ENCODE data around the gene FAM98C. TPM values are rescaled to one million over a fixed set of nuclear protein-coding genes. Genes with fewer than 3 reads are reported as not detected.
"Not testable (repeated sequence)": the region's sequence is repeated elsewhere in the genome, so short reads cannot be mapped to it uniquely, and the experiment has no call there.

Gene FAM98C
- total RNA-seq, 2 experiments from 2014 or later, result 22.4 to 24.1 TPM

DNA sequence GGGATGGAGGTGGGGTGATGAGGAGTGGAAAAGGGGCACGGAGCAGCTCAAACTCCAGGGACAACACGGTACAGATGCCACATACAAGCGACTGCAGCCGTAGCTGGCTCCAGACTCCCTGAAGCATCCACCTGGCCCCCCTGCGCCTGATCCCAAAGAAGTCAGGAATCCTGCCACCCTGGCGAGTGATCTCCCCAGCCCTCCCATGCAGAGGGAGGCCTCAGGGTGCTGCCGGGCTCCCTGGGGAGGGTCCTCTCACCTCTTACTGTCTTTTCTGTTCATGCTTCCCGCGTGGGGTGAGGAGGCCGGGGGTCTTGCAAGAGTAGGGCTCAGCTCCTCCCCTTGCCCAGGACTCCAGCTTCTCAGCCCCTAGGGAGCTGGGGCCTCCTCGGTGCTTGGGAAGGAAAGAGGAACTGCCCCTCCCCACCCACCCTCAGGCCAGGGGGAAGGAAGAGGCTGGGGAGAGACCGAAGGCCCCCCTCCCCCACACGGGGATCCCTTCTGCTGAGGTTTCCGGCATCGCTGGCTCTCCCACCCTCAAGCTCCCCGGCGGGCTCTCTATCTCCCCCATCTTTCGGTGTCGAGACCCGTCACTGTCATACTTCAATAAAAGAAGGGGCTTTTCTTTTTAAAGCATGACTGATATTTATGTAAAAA, 23.0 kb downstream of the FAM98C start, which contains the start of gene RASGRP4:
TSS of gene RASGRP4 (minus strand) at position 410 of the 657 bp plus-strand sequence. CDS start at position 282, 128 bp downstream.
- CTCF ChIA-PET, result interaction anchor here (3.5 kb wide), 1 partner anchor 23 kb away, joined by 15 read pairs; the partner anchor contains the start of gene FAM98C
- H3K27me3 Mint-ChIP-seq, result peaks cover 6% of the 10 kb centered on the region
- H3K27ac Mint-ChIP-seq, result peak within 1 kb of the TSS; percentile 42
- peak within 1 kb of the TSS; percentile 10 for H3K4me3 Mint-ChIP-seq
- H3K36me3 Mint-ChIP-seq, result no peaks in the 10 kb centered on the region
- DNase-seq, result peak; percentile 58
- no peaks in the 10 kb centered on the region for H3K9me3 Mint-ChIP-seq (ENCODE audit: low read depth)
- H3K4me1 Mint-ChIP-seq, result peaks cover 24% of the 10 kb centered on the region
- peak; percentile 50 for ATAC-seq

GRCh38 chr19:38427035-38427677, 24.3 kb downstream of the FAM98C start:
- not testable (repeated sequence) for H3K4me3 Mint-ChIP-seq; H3K9me3 Mint-ChIP-seq (ENCODE audit: low read depth); H3K36me3 Mint-ChIP-seq; H3K27me3 Mint-ChIP-seq
- H3K4me1 Mint-ChIP-seq, result peaks cover 24% of the 10 kb centered on the region
- CTCF ChIA-PET, result interaction anchor here (3.5 kb wide), 1 partner anchor 24 kb away, joined by 15 read pairs; the partner anchor contains the start of gene FAM98C
- DNase-seq, result peak; percentile 57
- H3K27ac Mint-ChIP-seq, result peak overlapping the region; percentile 49
- peak; percentile 75 for ATAC-seq

GRCh38 chr19:38429055-38429810, 26.3 kb downstream of the FAM98C start:
- H3K4me3 Mint-ChIP-seq, result no peak overlapping the region
- DNase-seq, result no peak
- ATAC-seq, result peak; percentile 24

DNA sequence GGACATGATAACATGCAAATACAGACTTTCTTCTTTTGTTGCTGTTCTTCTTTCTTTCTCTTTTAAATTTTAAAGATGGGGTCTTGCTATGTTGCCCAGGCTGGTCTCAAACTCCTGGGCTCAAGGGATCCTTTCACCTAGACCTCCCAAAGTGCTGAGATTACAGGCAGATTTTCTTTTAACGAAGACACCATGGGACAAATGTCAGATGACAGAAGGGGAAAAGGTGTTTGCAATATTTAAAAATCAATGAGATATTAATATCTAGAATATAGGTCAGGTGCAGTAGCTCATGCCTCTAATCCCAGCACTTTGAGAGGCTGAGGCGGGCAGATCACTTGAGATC, 26.9 kb downstream of the FAM98C start:
- no peaks in the 10 kb centered on the region for H3K36me3 Mint-ChIP-seq
- DNase-seq, result no peak
- peaks cover 17% of the 10 kb centered on the region for H3K27me3 Mint-ChIP-seq
- no peak overlapping the region for H3K27ac Mint-ChIP-seq
- CTCF ChIA-PET, result interaction anchor here (0.9 kb wide), 1 partner anchor 27 kb away, joined by 3 read pairs; the partner anchor contains the start of gene FAM98C
- H3K4me1 Mint-ChIP-seq, result peaks cover 27% of the 10 kb centered on the region
- no peaks in the 10 kb centered on the region for H3K9me3 Mint-ChIP-seq (ENCODE audit: low read depth)
- ATAC-seq, result no peak
- H3K4me3 Mint-ChIP-seq, result no peak overlapping the region

More at GRCh38 chr19:38429055-38429810, 26.3 kb downstream of the FAM98C start:
- no peaks in the 10 kb centered on the region for H3K36me3 Mint-ChIP-seq
- peak overlapping the region; percentile 25 for H3K27ac Mint-ChIP-seq
- no peaks in the 10 kb centered on the region for H3K9me3 Mint-ChIP-seq (ENCODE audit: low read depth)
- peaks cover 27% of the 10 kb centered on the region for H3K4me1 Mint-ChIP-seq
- H3K27me3 Mint-ChIP-seq, result peaks cover 13% of the 10 kb centered on the region
- CTCF ChIA-PET, result interaction anchor here (0.9 to 3.5 kb wide), 2 partner anchors 26 kb away, joined by 3 to 15 read pairs; partner anchors contain the start of gene FAM98C

GRCh38 chr19:38430931-38431330, 28.0 kb downstream of the FAM98C start:
- Mint-ChIP-seq H3K4me3 (no peak overlapping the region), H3K27ac (no peak overlapping the region), H3K36me3 (no peaks in the 10 kb centered on the region), H3K4me1 (peaks cover 25% of the 10 kb centered on the region), H3K9me3 (ENCODE audit: low read depth) (no peaks in the 10 kb centered on the region), H3K27me3 (peaks cover 17% of the 10 kb centered on the region)
- DNase-seq, result no peak
- CTCF ChIA-PET, result no interaction called here
- no peak for ATAC-seq

GRCh38 chr19:38433268-38433733, 30.4 kb downstream of the FAM98C start, which contains the start of gene RYR1:
TSS of gene RYR1 (plus strand) at chr19:38433691. CDS start at chr19:38433830, 139 bp downstream.
- DNase-seq, result peak; percentile 67
- H3K27me3 Mint-ChIP-seq, result peaks cover 24% of the 10 kb centered on the region
- CTCF ChIA-PET, result no interaction called here
- H3K9me3 Mint-ChIP-seq (ENCODE audit: low read depth), result no peaks in the 10 kb centered on the region
- H3K4me3 Mint-ChIP-seq, result no peak within 1 kb of the TSS
- H3K27ac Mint-ChIP-seq, result no peak within 1 kb of the TSS
- peaks cover 11% of the 10 kb centered on the region for H3K4me1 Mint-ChIP-seq
- ATAC-seq, result peak; percentile 90
- no peaks in the 10 kb centered on the region for H3K36me3 Mint-ChIP-seq

DNA sequence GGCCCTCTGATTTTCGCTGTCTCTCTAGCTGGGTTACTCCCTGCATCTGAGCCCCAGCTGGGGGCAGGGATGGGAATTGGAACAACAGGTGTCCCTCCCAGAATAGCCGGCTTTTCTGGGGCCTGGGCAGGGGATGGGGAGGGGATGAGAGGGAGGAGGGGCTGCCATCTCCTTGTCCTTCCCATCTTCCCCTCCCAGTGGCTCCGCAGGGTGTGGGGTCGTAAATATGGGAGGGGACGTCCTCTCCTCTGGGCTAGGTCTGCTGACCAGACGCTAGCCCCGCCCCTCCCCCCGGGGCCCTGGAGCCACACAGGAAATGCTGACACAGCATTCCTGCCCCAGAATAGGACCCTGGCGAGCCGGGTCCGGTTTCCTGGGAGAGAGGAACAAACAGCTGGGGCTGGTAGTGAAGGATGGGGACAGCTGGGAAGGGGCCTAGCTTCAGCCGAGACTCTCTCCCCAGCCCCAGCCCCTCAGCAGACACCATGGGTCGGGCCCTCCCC, 31.7 kb downstream of the FAM98C start:
- CTCF ChIA-PET, result no interaction called here
- Mint-ChIP-seq H3K27me3 (peaks cover 21% of the 10 kb centered on the region), H3K27ac (no peak overlapping the region), H3K4me3 (no peak overlapping the region), H3K4me1 (peaks cover 5% of the 10 kb centered on the region), H3K9me3 (ENCODE audit: low read depth) (no peaks in the 10 kb centered on the region), H3K36me3 (no peaks in the 10 kb centered on the region)
- DNase-seq (no peak), ATAC-seq (no peak)

GRCh38 chr19:38437295-38437694, 34.4 kb downstream of the FAM98C start:
- H3K4me3 Mint-ChIP-seq, result no peak overlapping the region
- no peaks in the 10 kb centered on the region for H3K36me3 Mint-ChIP-seq
- H3K27ac Mint-ChIP-seq, result no peak overlapping the region
- H3K27me3 Mint-ChIP-seq, result peaks cover 18% of the 10 kb centered on the region
- ATAC-seq (no peak), DNase-seq (no peak)
- H3K4me1 Mint-ChIP-seq, result peaks cover 5% of the 10 kb centered on the region
- CTCF ChIA-PET, result interaction anchor here (2.1 kb wide), 1 partner anchor 35 kb away, joined by 5 read pairs; the partner anchor contains the start of gene FAM98C
- no peaks in the 10 kb centered on the region for H3K9me3 Mint-ChIP-seq (ENCODE audit: low read depth)

- Mint-ChIP-seq H3K27ac (no peak overlapping the region), H3K4me3 (no peak overlapping the region), H3K27me3 (peaks cover 18% of the 10 kb centered on the region), H3K9me3 (ENCODE audit: low read depth) (no peaks in the 10 kb centered on the region), H3K36me3 (no peaks in the 10 kb centered on the region), H3K4me1 (peaks cover 5% of the 10 kb centered on the region)
- ATAC-seq (no peak), DNase-seq (no peak)
- CTCF ChIA-PET, result interaction anchor here (2.1 kb wide), 1 partner anchor 35 kb away, joined by 5 read pairs; the partner anchor contains the start of gene FAM98C
These were observed 35.0 kb downstream of the FAM98C start for GRCh38 chr19:38437917-38438316.

- DNase-seq (no peak), ATAC-seq (no peak)
- no peaks in the 10 kb centered on the region for H3K36me3 Mint-ChIP-seq
- H3K27me3 Mint-ChIP-seq, result peaks cover 6% of the 10 kb centered on the region
- CTCF ChIA-PET, result no interaction called here
- H3K27ac Mint-ChIP-seq, result no peak overlapping the region
- H3K4me1 Mint-ChIP-seq, result peaks cover 5% of the 10 kb centered on the region
- H3K4me3 Mint-ChIP-seq, result no peak overlapping the region
- no peaks in the 10 kb centered on the region for H3K9me3 Mint-ChIP-seq (ENCODE audit: low read depth)
These were observed 37.7 kb downstream of the FAM98C start for GRCh38 chr19:38440592-38440991.

- Mint-ChIP-seq H3K4me1 (peaks cover 10% of the 10 kb centered on the region), H3K27ac (no peak overlapping the region), H3K4me3 (no peak overlapping the region), H3K9me3 (ENCODE audit: low read depth) (no peaks in the 10 kb centered on the region), H3K36me3 (no peaks in the 10 kb centered on the region), H3K27me3 (peaks cover 6% of the 10 kb centered on the region)
- ATAC-seq, result peak; percentile 20
- CTCF ChIA-PET, result no interaction called here
- no peak for DNase-seq
These were observed 38.9 kb downstream of the FAM98C start for GRCh38 chr19:38441657-38442348.

- ATAC-seq (no peak), DNase-seq (no peak)
- CTCF ChIA-PET, result no interaction called here
- H3K9me3 Mint-ChIP-seq (ENCODE audit: low read depth), result no peaks in the 10 kb centered on the region
- peaks cover 3% of the 10 kb centered on the region for H3K27me3 Mint-ChIP-seq
- H3K27ac Mint-ChIP-seq, result no peak overlapping the region
- no peak overlapping the region for H3K4me3 Mint-ChIP-seq
- no peaks in the 10 kb centered on the region for H3K36me3 Mint-ChIP-seq
- peaks cover 10% of the 10 kb centered on the region for H3K4me1 Mint-ChIP-seq
These were observed 39.8 kb downstream of the FAM98C start for GRCh38 chr19:38442736-38443135.

All from activated CD8-positive, alpha-beta memory T cell treated with anti-CD3 and anti-CD28 coated beads, Interleukin-2, amount 10 ng/mL, durations not matched to agents 7 days and 5 days (primary cell).